HL-60 (cell line): Measurements from ENCODE around the gene CDKL2.

Experiments used
- DNase-seq, 2 experiments: peaks; one replicate each; pipeline ENCODE4 v3.0.0-alpha.2; 2010 to 2020; ENCODE audit warnings: low read depth in 1 of 2, low spot score in 1 of 2
- H3K27ac ChIP-seq: fragments of 250-450 bp; sonication (Bioruptor Pico); replicated peaks from 2 replicates; pipeline ENCODE4 v1.5.1; 2020; ENCODE audit warnings: mild to moderate bottlenecking, moderate library complexity
- H3K27me3 ChIP-seq: fragments of 250-450 bp; sonication (Bioruptor Pico); 2 replicates; pipeline ENCODE4 v1.5.1; 2021; ENCODE audit warnings: mild to moderate bottlenecking, moderate library complexity; ENCODE audit not compliant: insufficient read depth, poor library complexity, severe bottlenecking
- H3K4me3 ChIP-seq: replicated peaks from 2 replicates; pipeline ENCODE4 v1.5.1; 2011; ENCODE audit warnings: mild to moderate bottlenecking, control low read depth, low read length; ENCODE audit not compliant: insufficient read depth
- GABPA ChIP-seq: IDR thresholded peaks from 2 replicates; pipeline ENCODE4 v1.6.1; 2012; ENCODE audit warnings: low read depth
- POLR2AphosphoS5 ChIP-seq: IDR thresholded peaks from 2 replicates; pipeline ENCODE4 v1.6.1; 2012; ENCODE audit warnings: low read depth
- SPI1 ChIP-seq: IDR thresholded peaks from 2 replicates; pipeline ENCODE4 v1.6.1; 2012; ENCODE audit warnings: low read depth, mild to moderate bottlenecking, borderline replicate concordance
- TF ChIP-seq, protein P1 (sequence below): IDR thresholded peaks from 2 replicates; pipeline ENCODE4 v1.6.1; 2012; ENCODE audit warnings: low read depth; ENCODE audit not compliant: insufficient replicate concordance
- TF ChIP-seq, protein P2 (sequence below): IDR thresholded peaks from one replicate; pipeline ENCODE4 v1.5.1; 2011; ENCODE audit warnings: low read length, control low read depth, inconsistent platforms; ENCODE audit not compliant: insufficient read depth

The CDKL2 gene

DNA sequence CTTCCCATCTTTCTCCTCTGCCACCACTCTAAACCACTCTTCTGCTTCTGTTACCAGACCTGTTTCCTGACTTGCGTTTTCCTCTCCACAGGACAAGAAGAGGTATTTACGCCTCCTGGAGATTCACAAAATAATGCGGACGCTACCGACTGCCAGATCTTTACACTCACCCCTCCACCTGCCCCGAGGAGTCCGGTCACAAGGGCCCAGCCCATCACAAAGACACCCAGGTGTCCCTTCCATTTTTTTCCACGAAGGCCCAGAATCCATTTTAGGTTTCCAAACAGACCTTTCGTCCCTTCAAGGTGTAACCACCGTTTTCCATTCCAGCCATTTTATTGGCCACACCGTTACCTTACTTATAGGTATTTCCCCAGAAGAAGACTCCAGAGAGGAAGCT lies 66.3 kb downstream of the CDKL2 start:
- Histone ChIP-seq H3K4me3 (no peak overlapping the region), H3K27ac (no peak overlapping the region), H3K27me3 (no peaks in the 10 kb centered on the region)
- TF ChIP-seq, protein P1, sequence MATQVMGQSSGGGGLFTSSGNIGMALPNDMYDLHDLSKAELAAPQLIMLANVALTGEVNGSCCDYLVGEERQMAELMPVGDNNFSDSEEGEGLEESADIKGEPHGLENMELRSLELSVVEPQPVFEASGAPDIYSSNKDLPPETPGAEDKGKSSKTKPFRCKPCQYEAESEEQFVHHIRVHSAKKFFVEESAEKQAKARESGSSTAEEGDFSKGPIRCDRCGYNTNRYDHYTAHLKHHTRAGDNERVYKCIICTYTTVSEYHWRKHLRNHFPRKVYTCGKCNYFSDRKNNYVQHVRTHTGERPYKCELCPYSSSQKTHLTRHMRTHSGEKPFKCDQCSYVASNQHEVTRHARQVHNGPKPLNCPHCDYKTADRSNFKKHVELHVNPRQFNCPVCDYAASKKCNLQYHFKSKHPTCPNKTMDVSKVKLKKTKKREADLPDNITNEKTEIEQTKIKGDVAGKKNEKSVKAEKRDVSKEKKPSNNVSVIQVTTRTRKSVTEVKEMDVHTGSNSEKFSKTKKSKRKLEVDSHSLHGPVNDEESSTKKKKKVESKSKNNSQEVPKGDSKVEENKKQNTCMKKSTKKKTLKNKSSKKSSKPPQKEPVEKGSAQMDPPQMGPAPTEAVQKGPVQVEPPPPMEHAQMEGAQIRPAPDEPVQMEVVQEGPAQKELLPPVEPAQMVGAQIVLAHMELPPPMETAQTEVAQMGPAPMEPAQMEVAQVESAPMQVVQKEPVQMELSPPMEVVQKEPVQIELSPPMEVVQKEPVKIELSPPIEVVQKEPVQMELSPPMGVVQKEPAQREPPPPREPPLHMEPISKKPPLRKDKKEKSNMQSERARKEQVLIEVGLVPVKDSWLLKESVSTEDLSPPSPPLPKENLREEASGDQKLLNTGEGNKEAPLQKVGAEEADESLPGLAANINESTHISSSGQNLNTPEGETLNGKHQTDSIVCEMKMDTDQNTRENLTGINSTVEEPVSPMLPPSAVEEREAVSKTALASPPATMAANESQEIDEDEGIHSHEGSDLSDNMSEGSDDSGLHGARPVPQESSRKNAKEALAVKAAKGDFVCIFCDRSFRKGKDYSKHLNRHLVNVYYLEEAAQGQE, result no peak
- TF ChIP-seq, protein P2, sequence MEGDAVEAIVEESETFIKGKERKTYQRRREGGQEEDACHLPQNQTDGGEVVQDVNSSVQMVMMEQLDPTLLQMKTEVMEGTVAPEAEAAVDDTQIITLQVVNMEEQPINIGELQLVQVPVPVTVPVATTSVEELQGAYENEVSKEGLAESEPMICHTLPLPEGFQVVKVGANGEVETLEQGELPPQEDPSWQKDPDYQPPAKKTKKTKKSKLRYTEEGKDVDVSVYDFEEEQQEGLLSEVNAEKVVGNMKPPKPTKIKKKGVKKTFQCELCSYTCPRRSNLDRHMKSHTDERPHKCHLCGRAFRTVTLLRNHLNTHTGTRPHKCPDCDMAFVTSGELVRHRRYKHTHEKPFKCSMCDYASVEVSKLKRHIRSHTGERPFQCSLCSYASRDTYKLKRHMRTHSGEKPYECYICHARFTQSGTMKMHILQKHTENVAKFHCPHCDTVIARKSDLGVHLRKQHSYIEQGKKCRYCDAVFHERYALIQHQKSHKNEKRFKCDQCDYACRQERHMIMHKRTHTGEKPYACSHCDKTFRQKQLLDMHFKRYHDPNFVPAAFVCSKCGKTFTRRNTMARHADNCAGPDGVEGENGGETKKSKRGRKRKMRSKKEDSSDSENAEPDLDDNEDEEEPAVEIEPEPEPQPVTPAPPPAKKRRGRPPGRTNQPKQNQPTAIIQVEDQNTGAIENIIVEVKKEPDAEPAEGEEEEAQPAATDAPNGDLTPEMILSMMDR, result no peak
- TF ChIP-seq POLR2AphosphoS5, result no peak
- TF ChIP-seq SPI1, result no peak
- no peak for TF ChIP-seq GABPA
- DNase-seq, result no peak

DNA sequence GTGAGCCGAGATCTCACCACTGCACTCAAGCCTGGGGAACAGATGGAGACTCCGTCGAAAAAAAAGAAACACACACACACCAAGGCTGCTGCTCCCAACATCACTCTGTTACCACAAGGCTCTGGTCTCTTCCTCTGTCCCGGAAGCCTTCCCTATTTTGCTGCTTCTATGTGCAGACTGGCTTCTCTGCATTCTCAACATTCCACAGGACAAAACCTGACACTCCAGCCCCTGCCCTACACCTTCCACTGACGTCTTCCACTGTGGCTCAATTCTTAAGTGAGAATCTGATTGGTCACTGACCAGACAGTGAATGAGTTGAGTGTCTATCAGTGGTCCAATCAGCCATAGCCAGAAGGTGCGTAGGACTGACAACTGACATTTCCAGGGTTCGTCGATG lies 68.5 kb downstream of the CDKL2 start:
- Histone ChIP-seq H3K27me3 (no peaks in the 10 kb centered on the region), H3K27ac (no peak overlapping the region), H3K4me3 (no peak overlapping the region)
- TF ChIP-seq GABPA (no peak), SPI1 (no peak), POLR2AphosphoS5 (no peak)
- no peak for DNase-seq

DNA sequence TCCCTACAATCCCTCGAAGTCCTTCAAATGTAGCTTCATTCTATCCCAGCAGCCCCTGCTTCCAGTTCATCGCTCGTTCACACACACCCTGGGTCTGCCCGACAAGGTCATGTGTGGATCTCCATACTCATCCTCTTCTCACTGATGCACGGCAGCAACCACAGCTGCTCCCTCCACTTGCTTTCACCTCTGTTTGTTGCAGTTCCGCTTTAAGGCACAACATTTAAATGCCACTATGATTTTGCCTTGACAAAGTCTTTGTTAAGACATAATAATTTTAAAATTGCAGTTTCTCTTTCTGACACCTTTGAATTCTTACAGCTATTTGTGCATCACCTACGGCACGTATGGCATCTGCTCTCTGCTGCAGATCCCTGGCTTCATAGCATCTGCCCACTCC lies 72.6 kb downstream of the CDKL2 start:
- Histone ChIP-seq H3K27me3 (no peaks in the 10 kb centered on the region), H3K27ac (no peak overlapping the region), H3K4me3 (no peak overlapping the region)
- no peak for TF ChIP-seq POLR2AphosphoS5
- TF ChIP-seq, protein P1, result no peak
- TF ChIP-seq SPI1, result no peak
- TF ChIP-seq GABPA, result no peak
- TF ChIP-seq, protein P2, result no peak
- DNase-seq, result no peak

DNA sequence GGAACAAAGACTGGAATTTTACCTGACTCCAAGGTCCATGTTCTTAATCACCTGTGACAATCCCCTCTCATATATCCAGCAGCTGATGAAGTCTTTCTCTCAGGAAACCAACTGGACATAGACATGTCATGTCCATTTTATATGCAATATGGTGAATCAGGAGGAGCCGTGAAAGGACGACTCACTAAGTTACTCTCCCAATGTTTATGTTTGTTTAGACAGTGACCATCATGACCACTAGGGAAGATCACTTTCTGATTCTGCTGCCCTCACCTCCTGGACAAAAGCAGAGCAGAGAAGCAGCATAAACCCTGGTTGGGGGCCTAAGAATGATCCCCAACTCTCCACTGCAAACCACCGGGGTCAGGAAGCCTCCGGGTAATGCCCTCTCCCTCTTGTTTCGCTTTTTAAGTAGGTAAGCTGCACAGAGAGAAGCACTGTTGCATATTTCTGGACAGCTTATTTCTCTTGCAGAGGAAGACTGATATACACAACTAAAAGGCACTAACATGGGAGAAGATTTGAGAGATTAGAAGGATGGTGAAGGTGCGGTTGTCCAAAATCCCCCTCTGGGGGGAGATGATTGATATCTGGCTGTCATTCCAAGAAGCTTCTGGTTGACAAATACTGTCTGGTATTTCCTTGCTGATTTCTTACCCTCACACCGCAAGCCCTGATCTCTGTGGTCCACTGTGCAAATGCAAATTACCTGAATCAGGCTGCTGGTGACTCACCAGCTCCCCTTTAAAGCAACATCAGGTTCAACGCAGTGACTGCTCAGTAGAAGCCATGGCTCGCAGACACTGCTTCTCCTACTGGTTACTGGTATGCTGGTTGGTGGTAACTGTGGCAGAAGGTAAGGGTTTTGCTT lies 74.8 kb downstream of the CDKL2 start, which contains the start of gene ODAPH:
ODAPH (plus strand) TSS at position 773 of the 871 bp plus-strand sequence; CDS start at position 790, 17 bp downstream.
- no peak for DNase-seq
- H3K4me3 ChIP-seq, result no peak within 1 kb of the TSS

More for the DNA sequence above, 74.8 kb downstream of the CDKL2 start, which contains the start of gene ODAPH:
- TF ChIP-seq SPI1 (no peak), GABPA (no peak)
- TF ChIP-seq, protein P2, result no peak
- no peaks in the 10 kb centered on the region for H3K27me3 ChIP-seq
- H3K27ac ChIP-seq, result no peak within 1 kb of the TSS
